ENCODE results near the gene CRPPA. TPM values are rescaled to one million over a fixed set of nuclear protein-coding genes. Genes with fewer than 3 reads are reported as not detected.

The CRPPA gene
- total RNA-seq, 2 experiments from 2014 or later, result 1.0 to 1.1 TPM

GRCh38 chr7:16416289-16417282, 4.8 kb downstream of the CRPPA start:
- intact Hi-C loops (cut with DNase I, micrococcal nuclease), result loop anchor here in 1 of 2 experiments (5.0 kb wide), 1 partner anchor 1521 kb away; no protein-coding TSS in a partner anchor
- ChIA-PET POLR2A (no interaction called here), CTCF (interaction anchor here (1.2 kb wide), 1 partner anchor 20 kb away, joined by 3 read pairs; no protein-coding TSS in a partner anchor)
- Histone ChIP-seq H3K4me3 (ENCODE audit: low read length) (no peak overlapping the region), H3K4me1 (ENCODE audit: insufficient read depth, low read length) (peaks cover 10% of the 10 kb centered on the region), H3K36me3 (ENCODE audit: insufficient read depth, low read length) (no peaks in the 10 kb centered on the region), H3K27me3 (ENCODE audit: control insufficient read depth in 1 of 2, insufficient read depth in 2 of 2, low read length in 2 of 2) (no peaks in the 10 kb centered on the region), H3K27ac (ENCODE audit: low read depth in 1 of 2, low read length in 2 of 2) (no peak overlapping the region), H3K9me3 (ENCODE audit: control insufficient read depth in 1 of 2, insufficient read depth in 1 of 2, low read length in 2 of 2) (no peaks in the 10 kb centered on the region)
- TF ChIP-seq CTCF (IDR thresholded peaks at IDR 0.05), result no peak
- ATAC-seq (ENCODE audit: poor library complexity) (no peak), DNase-seq (no peak)
- H3K9me3 Mint-ChIP-seq, result no peaks in the 10 kb centered on the region
- no peak overlapping the region for H3K4me3 Mint-ChIP-seq
- H3K4me1 Mint-ChIP-seq (ENCODE audit: low read depth), result peaks cover 17% of the 10 kb centered on the region
- no peak overlapping the region for H3K27ac Mint-ChIP-seq
- H3K36me3 Mint-ChIP-seq (ENCODE audit: low read depth), result no peaks in the 10 kb centered on the region
- no peaks in the 10 kb centered on the region for H3K27me3 Mint-ChIP-seq

- DNase-seq, result no peak
- Mint-ChIP-seq H3K27ac (no peak overlapping the region), H3K27me3 (no peaks in the 10 kb centered on the region), H3K9me3 (no peaks in the 10 kb centered on the region), H3K4me3 (no peak overlapping the region), H3K4me1 (ENCODE audit: low read depth) (no peaks in the 10 kb centered on the region), H3K36me3 (ENCODE audit: low read depth) (no peaks in the 10 kb centered on the region)
- Histone ChIP-seq H3K27me3 (ENCODE audit: control insufficient read depth in 1 of 2, insufficient read depth in 2 of 2, low read length in 2 of 2) (no peaks in the 10 kb centered on the region), H3K36me3 (ENCODE audit: insufficient read depth, low read length) (no peaks in the 10 kb centered on the region), H3K27ac (ENCODE audit: low read depth in 1 of 2, low read length in 2 of 2) (no peak overlapping the region), H3K4me3 (ENCODE audit: low read length) (no peak overlapping the region), H3K4me1 (ENCODE audit: insufficient read depth, low read length) (no peaks in the 10 kb centered on the region), H3K9me3 (ENCODE audit: control insufficient read depth in 1 of 2, insufficient read depth in 1 of 2, low read length in 2 of 2) (no peaks in the 10 kb centered on the region)
- no peak for TF ChIP-seq CTCF (IDR thresholded peaks at IDR 0.05)
- ChIA-PET CTCF (no interaction called here), POLR2A (no interaction called here)
- intact Hi-C loops (cut with DNase I, micrococcal nuclease), result no loop called here
- no peak for ATAC-seq (ENCODE audit: poor library complexity)
Measured at GRCh38 chr7:16412274-16413254, 8.8 kb downstream of the CRPPA start.

GRCh38 chr7:16411391-16411790, 9.9 kb downstream of the CRPPA start:
- no peaks in the 10 kb centered on the region for H3K36me3 Mint-ChIP-seq (ENCODE audit: low read depth)
- Histone ChIP-seq H3K27ac (ENCODE audit: low read depth in 1 of 2, low read length in 2 of 2) (no peak overlapping the region), H3K4me1 (ENCODE audit: insufficient read depth, low read length) (no peaks in the 10 kb centered on the region), H3K36me3 (ENCODE audit: insufficient read depth, low read length) (no peaks in the 10 kb centered on the region), H3K27me3 (ENCODE audit: control insufficient read depth in 1 of 2, insufficient read depth in 2 of 2, low read length in 2 of 2) (no peaks in the 10 kb centered on the region), H3K4me3 (ENCODE audit: low read length) (no peak overlapping the region), H3K9me3 (ENCODE audit: control insufficient read depth in 1 of 2, insufficient read depth in 1 of 2, low read length in 2 of 2) (no peaks in the 10 kb centered on the region)
- H3K9me3 Mint-ChIP-seq, result no peaks in the 10 kb centered on the region
- no peaks in the 10 kb centered on the region for H3K4me1 Mint-ChIP-seq (ENCODE audit: low read depth)
- H3K27me3 Mint-ChIP-seq, result no peaks in the 10 kb centered on the region
- H3K4me3 Mint-ChIP-seq, result no peak overlapping the region
- TF ChIP-seq CTCF (IDR thresholded peaks at IDR 0.05), result no peak
- no peak overlapping the region for H3K27ac Mint-ChIP-seq
- ChIA-PET CTCF (no interaction called here), POLR2A (no interaction called here)
- ATAC-seq (ENCODE audit: poor library complexity) (no peak), DNase-seq (no peak)
- intact Hi-C loops (cut with DNase I, micrococcal nuclease), result no loop called here

Data from CD4-positive, alpha-beta T cell (primary cell).